Hematopoietic multipotent progenitor cell treated with erythropoietin and hydrocortisone succinate and interleukin-3 and kit ligand, for 6 days (in vitro differentiated cells): Measurements from ENCODE around the gene DNAJC11.

Experiments
- DNase-seq: peaks from one replicate; pipeline ENCODE4 v3.0.0-alpha.2; 2015

DNAJC11 gene

GRCh38 chr1:6701437-6702153 is at the start of gene DNAJC11:
Gene DNAJC11, minus strand, starts transcription at chr1:6701816. Its CDS starts 16 bp downstream, at chr1:6701800.
- peak; percentile 93 for DNase-seq

- no peak for DNase-seq
Measured at GRCh38 chr1:6750490-6750889, 48.9 kb upstream of the DNAJC11 start.

GRCh38 chr1:6747674-6748073 is 46.1 kb upstream of the DNAJC11 start:
- no peak for DNase-seq

- no peak for DNase-seq
Measured at GRCh38 chr1:6745073-6745472, 43.5 kb upstream of the DNAJC11 start.

- peak; percentile 71 for DNase-seq
Measured at GRCh38 chr1:6743189-6744101, 41.8 kb upstream of the DNAJC11 start.

GRCh38 chr1:6742676-6743188 is 41.1 kb upstream of the DNAJC11 start:
- DNase-seq: peak; percentile 31

- no peak for DNase-seq
Measured at GRCh38 chr1:6738987-6739676, 37.5 kb upstream of the DNAJC11 start.

GRCh38 chr1:6732942-6733341 is 31.3 kb upstream of the DNAJC11 start:
- DNase-seq: no peak

- peak; percentile 19 for DNase-seq
Measured at GRCh38 chr1:6731905-6732304, 30.3 kb upstream of the DNAJC11 start.

- no peak for DNase-seq
Measured at GRCh38 chr1:6730880-6731279, 29.3 kb upstream of the DNAJC11 start.

- no peak for DNase-seq
Measured at GRCh38 chr1:6730473-6730872, 28.9 kb upstream of the DNAJC11 start.

- DNase-seq: peak; percentile 86
Measured at GRCh38 chr1:6727535-6727934, 25.9 kb upstream of the DNAJC11 start.

- no peak for DNase-seq
Measured at GRCh38 chr1:6726253-6726652, 24.6 kb upstream of the DNAJC11 start.

- DNase-seq: no peak
Measured at GRCh38 chr1:6724517-6725141, 23.0 kb upstream of the DNAJC11 start.

- no peak for DNase-seq
Measured at GRCh38 chr1:6723621-6724428, 22.2 kb upstream of the DNAJC11 start.

GRCh38 chr1:6711174-6711573 is 9.6 kb upstream of the DNAJC11 start:
- DNase-seq: no peak

- DNase-seq: no peak
Measured at GRCh38 chr1:6704746-6705145, 3.1 kb upstream of the DNAJC11 start.

- DNase-seq: no peak
Measured at GRCh38 chr1:6703016-6703415, 1.4 kb upstream of the DNAJC11 start.

GRCh38 chr1:6700853-6701436 is 671 bp downstream of the DNAJC11 start:
- DNase-seq: peak; percentile 24

GRCh38 chr1:6699915-6700314 is 1.7 kb downstream of the DNAJC11 start:
- DNase-seq: peak; percentile 58

- DNase-seq: no peak
Measured at GRCh38 chr1:6695868-6696267, 5.7 kb downstream of the DNAJC11 start.
